GM21528 (cell line): ENCODE results near the gene PIEZO1.

Experiments
- ATAC-seq: cut with Tn5 transposase; IDR thresholded peaks from one replicate; pipeline ENCODE4 v1.9.1; 2021; ENCODE audit warnings: mild to moderate bottlenecking, moderate library complexity; ENCODE audit not compliant: unreplicated experiment, low FRiP score

Gene PIEZO1

GRCh38 chr16:88706965-88707826, 77.8 kb downstream of the PIEZO1 start:
- ATAC-seq, result no peak

GRCh38 chr16:88706229-88706964, 78.6 kb downstream of the PIEZO1 start, which contains the start of the genes CTU2 and RNF166:
Gene CTU2 (plus strand): TSS chr16:88706503. CDS start chr16:88706531, 28 bp downstream.
Gene RNF166 (minus strand): TSS chr16:88706408. CDS start chr16:88706325, 83 bp downstream.
- ATAC-seq, result peak; percentile 54

GRCh38 chr16:88705801-88706228, 79.2 kb downstream of the PIEZO1 start:
- ATAC-seq, result peak; percentile 9

GRCh38 chr16:88705076-88705684, 79.8 kb downstream of the PIEZO1 start:
- ATAC-seq, result no peak

GRCh38 chr16:88703486-88704309, 81.3 kb downstream of the PIEZO1 start:
- no peak for ATAC-seq

- ATAC-seq, result no peak
Measured at GRCh38 chr16:88702371-88703210, 82.4 kb downstream of the PIEZO1 start.

- no peak for ATAC-seq
Measured at GRCh38 chr16:88701581-88702370, 83.2 kb downstream of the PIEZO1 start.

- ATAC-seq, result peak; percentile 52
Measured at GRCh38 chr16:88700636-88701482, 84.2 kb downstream of the PIEZO1 start.

GRCh38 chr16:88700322-88700635, 84.7 kb downstream of the PIEZO1 start:
- no peak for ATAC-seq

GRCh38 chr16:88699180-88699579, 85.8 kb downstream of the PIEZO1 start:
- no peak for ATAC-seq

- no peak for ATAC-seq
Measured at GRCh38 chr16:88698646-88699045, 86.4 kb downstream of the PIEZO1 start.

GRCh38 chr16:88697831-88698615, 87.0 kb downstream of the PIEZO1 start:
- ATAC-seq, result no peak

GRCh38 chr16:88697116-88697830, 87.7 kb downstream of the PIEZO1 start:
- ATAC-seq, result no peak

- no peak for ATAC-seq
Measured at GRCh38 chr16:88696441-88696840, 88.6 kb downstream of the PIEZO1 start.

GRCh38 chr16:88695753-88696152, 89.3 kb downstream of the PIEZO1 start:
- ATAC-seq, result no peak

GRCh38 chr16:88695218-88695617, 89.8 kb downstream of the PIEZO1 start:
- ATAC-seq, result no peak
